Measurements from ENCODE around the gene CAPN13. TPM values are rescaled to one million over a fixed set of nuclear protein-coding genes. Genes with fewer than 3 reads are reported as not detected.

CAPN13 gene
- total and polyA plus RNA-seq, 7 donors = 0.06 to 0.14 TPM; not detected in 5

DNA sequence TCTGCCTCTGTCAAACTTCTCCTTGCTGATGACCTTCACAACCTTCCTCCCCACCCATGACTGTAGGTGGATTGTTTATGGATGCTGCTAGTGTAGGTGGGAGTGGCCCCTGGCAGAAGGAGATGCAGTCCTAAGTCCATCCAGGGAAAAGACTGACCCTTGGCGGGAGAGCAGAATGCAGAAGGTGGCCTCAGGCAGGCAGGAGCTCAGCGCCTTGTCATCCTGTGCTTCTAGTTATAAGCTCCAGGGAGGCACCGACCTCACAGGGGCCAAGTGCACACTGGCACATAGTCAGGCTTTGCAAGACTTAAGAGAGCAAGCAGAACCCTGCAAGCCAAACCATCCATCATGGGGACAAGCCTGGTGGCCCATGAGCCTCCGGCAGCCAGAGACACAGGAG is 74.4 kb downstream of the CAPN13 start:
- no peak overlapping the region for H3K4me3 ChIP-seq
- no peaks in the 10 kb centered on the region for H3K9me3 ChIP-seq
- TF ChIP-seq, protein P1, sequence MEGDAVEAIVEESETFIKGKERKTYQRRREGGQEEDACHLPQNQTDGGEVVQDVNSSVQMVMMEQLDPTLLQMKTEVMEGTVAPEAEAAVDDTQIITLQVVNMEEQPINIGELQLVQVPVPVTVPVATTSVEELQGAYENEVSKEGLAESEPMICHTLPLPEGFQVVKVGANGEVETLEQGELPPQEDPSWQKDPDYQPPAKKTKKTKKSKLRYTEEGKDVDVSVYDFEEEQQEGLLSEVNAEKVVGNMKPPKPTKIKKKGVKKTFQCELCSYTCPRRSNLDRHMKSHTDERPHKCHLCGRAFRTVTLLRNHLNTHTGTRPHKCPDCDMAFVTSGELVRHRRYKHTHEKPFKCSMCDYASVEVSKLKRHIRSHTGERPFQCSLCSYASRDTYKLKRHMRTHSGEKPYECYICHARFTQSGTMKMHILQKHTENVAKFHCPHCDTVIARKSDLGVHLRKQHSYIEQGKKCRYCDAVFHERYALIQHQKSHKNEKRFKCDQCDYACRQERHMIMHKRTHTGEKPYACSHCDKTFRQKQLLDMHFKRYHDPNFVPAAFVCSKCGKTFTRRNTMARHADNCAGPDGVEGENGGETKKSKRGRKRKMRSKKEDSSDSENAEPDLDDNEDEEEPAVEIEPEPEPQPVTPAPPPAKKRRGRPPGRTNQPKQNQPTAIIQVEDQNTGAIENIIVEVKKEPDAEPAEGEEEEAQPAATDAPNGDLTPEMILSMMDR (IDR thresholded peaks at IDR 0.05) = no peak
- intact Hi-C loops (cut with DNase I) = no loop called here
- H3K36me3 ChIP-seq (ENCODE audit: insufficient read depth in 1 of 2, low read depth in 1 of 2) = no peaks in the 10 kb centered on the region
- no peaks in the 10 kb centered on the region for H3K4me1 ChIP-seq
- DNase-seq = no peak
- ATAC-seq = no peak
- WGBS, 3 donors = 79 to 89% (median 83%) methylated on average over 4 of the region's 4 CpGs
- H3K27ac ChIP-seq = no peak overlapping the region
- peaks cover 0 to 20% (median 1%) of the 10 kb centered on the region in 3 donors for H3K27me3 ChIP-seq (ENCODE audit: insufficient read depth in 3 of 3, low read length in 2 of 3)

DNA sequence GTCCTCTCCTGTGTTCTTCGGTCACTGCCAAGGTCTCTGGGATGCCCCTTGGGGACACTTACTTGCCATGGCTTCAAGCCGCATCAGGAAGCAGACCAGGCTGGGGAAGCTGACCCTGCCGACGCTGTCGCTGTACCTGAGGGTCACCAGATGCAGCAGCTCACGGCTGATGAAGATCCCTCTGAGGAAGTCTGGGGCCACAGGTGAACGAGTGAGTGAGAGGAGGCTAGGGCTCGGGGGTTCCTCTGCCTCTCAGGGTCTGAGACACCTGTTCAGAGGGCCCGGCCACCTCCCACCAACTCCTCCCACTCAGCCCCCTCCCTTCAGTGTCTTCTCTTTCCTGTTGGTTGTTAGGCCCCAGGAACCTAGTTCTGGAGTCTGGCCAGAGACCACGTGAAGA is 74.9 kb downstream of the CAPN13 start:
- ATAC-seq = no peak

DNA sequence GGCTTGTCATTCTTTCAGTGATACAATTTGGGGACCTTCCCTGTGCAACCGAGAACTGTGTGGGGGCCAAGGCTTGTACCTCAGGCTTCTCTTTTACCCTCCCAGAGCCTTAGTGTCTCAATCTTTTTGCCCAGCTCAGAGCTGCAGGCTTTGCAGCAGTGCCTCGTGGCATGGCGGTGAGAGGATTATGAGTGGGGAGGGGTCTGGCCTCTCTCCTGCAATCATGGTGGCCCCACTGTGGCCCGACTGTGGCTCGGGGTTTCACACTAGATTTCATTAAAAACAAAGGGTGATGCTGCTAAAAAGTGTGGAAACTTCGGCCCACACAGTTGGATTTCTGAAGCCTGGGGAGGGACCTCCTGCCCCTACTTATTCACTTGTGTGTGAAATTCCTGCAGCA is 75.5 kb downstream of the CAPN13 start:
- no peak overlapping the region for H3K27ac ChIP-seq
- H3K4me3 ChIP-seq = no peak overlapping the region
- TF ChIP-seq, protein P1 (IDR thresholded peaks at IDR 0.05) = no peak
- H3K4me1 ChIP-seq = no peaks in the 10 kb centered on the region
- peaks cover 0 to 20% (median 1%) of the 10 kb centered on the region in 3 donors for H3K27me3 ChIP-seq (ENCODE audit: insufficient read depth in 3 of 3, low read length in 2 of 3)
- ATAC-seq (no peak), DNase-seq (no peak)
- H3K9me3 ChIP-seq = no peaks in the 10 kb centered on the region
- intact Hi-C loops (cut with DNase I) = no loop called here
- H3K36me3 ChIP-seq (ENCODE audit: insufficient read depth in 1 of 2, low read depth in 1 of 2) = no peaks in the 10 kb centered on the region
- WGBS, 3 donors = 49 to 58% (median 51%) methylated on average over 6 of the region's 6 CpGs

More for the DNA sequence above, 74.9 kb downstream of the CAPN13 start:
- Histone ChIP-seq H3K27me3 (ENCODE audit: insufficient read depth in 3 of 3, low read length in 2 of 3) (peaks cover 0 to 20% (median 1%) of the 10 kb centered on the region in 3 donors), H3K36me3 (ENCODE audit: insufficient read depth in 1 of 2, low read depth in 1 of 2) (no peaks in the 10 kb centered on the region), H3K27ac (no peak overlapping the region), H3K9me3 (no peaks in the 10 kb centered on the region), H3K4me1 (no peaks in the 10 kb centered on the region), H3K4me3 (no peak overlapping the region)
- intact Hi-C loops (cut with DNase I) = no loop called here
- no peak for DNase-seq
- TF ChIP-seq, protein P1 (IDR thresholded peaks at IDR 0.05) = no peak
- WGBS, 3 donors = 77 to 86% (median 80%) methylated on average over 10 of the region's 10 CpGs

DNA sequence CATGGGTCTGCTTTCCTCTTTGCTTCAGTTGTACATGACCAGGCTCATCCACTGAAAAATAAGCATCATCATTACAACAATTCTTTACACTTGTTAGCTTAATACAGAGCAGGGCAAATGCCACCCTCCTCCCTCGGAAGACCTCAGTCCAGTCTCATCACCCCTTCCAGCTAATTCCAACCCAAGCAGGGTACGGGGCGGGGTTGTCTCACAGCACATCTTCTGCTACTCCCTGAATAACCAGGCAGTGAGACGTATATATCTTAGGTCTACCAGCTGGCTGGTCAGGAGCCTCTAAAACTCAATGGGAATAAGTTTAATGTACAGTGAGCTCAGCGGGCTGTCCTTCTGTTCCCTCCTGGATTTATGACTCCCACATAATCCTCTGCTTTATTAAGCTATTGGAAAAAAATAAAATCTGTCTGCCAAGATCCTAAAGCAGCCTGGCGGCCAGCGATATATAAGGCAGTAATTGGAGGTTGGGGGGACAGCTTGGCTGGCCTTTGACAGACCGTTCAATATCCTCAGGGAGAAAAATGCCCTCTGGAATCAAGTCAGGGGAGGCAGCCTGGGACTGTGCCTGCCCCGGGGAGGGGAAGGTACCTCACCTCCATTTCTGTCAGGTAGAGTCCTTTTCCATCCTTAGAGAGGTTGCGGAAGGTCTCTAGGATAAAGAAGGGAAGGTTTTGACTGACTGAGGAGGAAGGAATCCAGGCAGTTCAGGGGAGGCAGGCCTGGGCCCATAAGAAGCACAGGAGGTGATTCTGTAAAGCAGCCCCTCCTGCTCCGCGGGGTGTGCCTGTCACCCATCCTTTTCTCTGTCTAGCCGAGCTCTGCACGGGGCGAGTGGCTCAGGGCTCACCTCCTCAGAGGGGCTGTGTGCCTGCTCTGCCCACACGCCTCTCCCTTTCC is 76.3 kb downstream of the CAPN13 start:
- Histone ChIP-seq H3K27me3 (ENCODE audit: insufficient read depth in 3 of 3, low read length in 2 of 3) (peaks cover 0 to 20% (median 1%) of the 10 kb centered on the region in 3 donors), H3K36me3 (ENCODE audit: insufficient read depth in 1 of 2, low read depth in 1 of 2) (no peaks in the 10 kb centered on the region), H3K4me3 (no peak overlapping the region), H3K4me1 (no peaks in the 10 kb centered on the region), H3K9me3 (no peaks in the 10 kb centered on the region), H3K27ac (no peak overlapping the region)
- 76 to 82% (median 80%) methylated on average over 16 of the region's 16 CpGs for WGBS, 3 donors
- TF ChIP-seq, protein P1 (IDR thresholded peaks at IDR 0.05) = no peak
- intact Hi-C loops (cut with DNase I) = no loop called here
- no peak for DNase-seq
- ATAC-seq = no peak
